HCT116 (cell line): ENCODE results near the gene KDSR. TPM values are rescaled to one million over a fixed set of nuclear protein-coding genes. Genes with fewer than 3 reads are reported as not detected.

Experiments
- ATAC-seq: fragments of 200-7000 bp; cut with Tn5 transposase; 2 replicates; pipeline ENCODE4 v1.9.1; 2020; ENCODE audit warnings: mild to moderate bottlenecking, moderate library complexity
- BruUV-seq: library from RNA; stranded (reverse); fragments of 400-500 nt; replicated peaks from 2 replicates; lab custom pipeline; 2021; lab: Mats Ljungman, UMichigan
- CTCF ChIA-PET: fragments of 300-600 bp; sonication (Branson Sonifier 250); formaldehyde crosslinking; loops from one replicate; lab custom pipeline; 2021; ENCODE audit warnings: antibody characterized with exemption; lab: Charles Lee
- POLR2A ChIA-PET: fragments of 300-600, 350-600 bp; sonication (Branson Sonifier 250); formaldehyde crosslinking; loops from one replicate; lab custom pipeline; 2021; ENCODE audit warnings: antibody characterized with exemption; lab: Charles Lee
- RAD21 ChIA-PET, 2 experiments: fragments of 300-600 bp; sonication (Branson Sonifier 250); formaldehyde crosslinking; loops; one replicate each; lab custom pipeline; 2023; ENCODE audit warnings: low total read pairs in 2 of 2; ENCODE audit not compliant: uncharacterized antibody in 2 of 2, unreplicated experiment in 2 of 2, low non-redundant PET in 1 of 2; lab: Charles Lee
- DNase-seq: peaks from one replicate; pipeline ENCODE4 v3.0.0-alpha.2; 2010; ENCODE audit warnings: low read depth, low spot score
- H2AFZ ChIP-seq: fragments of 200-600 bp; shearing (Covaris generic), sonication (generic); 2 replicates; pipeline ENCODE4 v1.6.1; 2017; ENCODE audit warnings: low read depth, mixed run types, mixed read lengths, antibody characterized with exemption, low read length; ENCODE audit not compliant: poor library complexity, severe bottlenecking
- H3K27ac ChIP-seq: 2 replicates; pipeline ENCODE4 v1.5.1; 2012; ENCODE audit warnings: low read depth, low read length
- H3K27me3 ChIP-seq: fragments of 200-600 bp; sonication (generic); 2 replicates; pipeline ENCODE4 v1.6.1; 2016; ENCODE audit warnings: mixed run types, low read length, mixed read lengths; ENCODE audit not compliant: insufficient read depth
- H3K36me3 ChIP-seq, 2 experiments: fragments of 200-500 bp in 1 of 2; fragments of 200-600 bp in 1 of 2; sonication (Bioruptor generic) in 1 of 2; sonication (generic) in 1 of 2; 2 replicates each; pipeline versions ENCODE4 v1.5.1 to v1.6.1; 2014 to 2016; ENCODE audit warnings: low read length in 2 of 2, inconsistent platforms in 1 of 2, mixed read lengths in 1 of 2, mixed run types in 1 of 2; ENCODE audit not compliant: insufficient read depth in 2 of 2, control insufficient read depth in 1 of 2
- H3K4me1 ChIP-seq, 2 experiments: fragments of 200-600 bp in 1 of 2; sonication (generic) in 1 of 2; 2 replicates each; pipeline versions ENCODE4 v1.5.1 to v1.6.1; 2012 to 2017; ENCODE audit warnings: low read length in 2 of 2, inconsistent platforms in 1 of 2, mild to moderate bottlenecking in 1 of 2, mixed read lengths in 1 of 2, mixed run types in 1 of 2, moderate library complexity in 1 of 2; ENCODE audit not compliant: insufficient read depth in 2 of 2, control insufficient read depth in 1 of 2
- H3K4me2 ChIP-seq: fragments of 200-600 bp; sonication (generic); 2 replicates; pipeline ENCODE4 v1.6.1; 2017; ENCODE audit warnings: mixed run types, low read length, mixed read lengths
- H3K4me3 ChIP-seq, 2 experiments: fragments of 200-600 bp in 1 of 2; sonication (generic) in 1 of 2; replicated peaks in 1 of 2; 2 replicates each; pipeline ENCODE4 v1.5.1; 2011 to 2016; ENCODE audit warnings: low read length in 2 of 2, control low read depth in 1 of 2, low read depth in 1 of 2, mild to moderate bottlenecking in 1 of 2, mixed read lengths in 1 of 2, mixed run types in 1 of 2
- H3K79me2 ChIP-seq: fragments of 200-600 bp; sonication (generic); 2 replicates; pipeline ENCODE4 v1.6.1; 2017; ENCODE audit warnings: mild to moderate bottlenecking, mixed run types, low read length, moderate library complexity, mixed read lengths; ENCODE audit not compliant: insufficient read depth
- H3K9ac ChIP-seq: fragments of 200-600 bp; sonication (generic); 2 replicates; pipeline ENCODE4 v1.6.1; 2016; ENCODE audit warnings: low read length, mixed read lengths
- H3K9me2 ChIP-seq: fragments of 200-600 bp; sonication (generic), shearing (Covaris generic); 2 replicates; pipeline ENCODE4 v1.6.1; 2017; ENCODE audit warnings: mixed run types, mild to moderate bottlenecking, moderate library complexity; ENCODE audit not compliant: insufficient read depth
- H3K9me3 ChIP-seq, 2 experiments: fragments of 200-500 bp in 1 of 2; fragments of 200-600 bp in 1 of 2; sonication (Bioruptor generic) in 1 of 2; sonication (generic) in 1 of 2; 2 replicates each; pipeline ENCODE4 v1.6.1; 2014 to 2017; ENCODE audit warnings: low read length in 2 of 2, mixed read lengths in 2 of 2, inconsistent platforms in 1 of 2, low read depth in 1 of 2, mild to moderate bottlenecking in 1 of 2, mixed run types in 1 of 2, moderate library complexity in 1 of 2; ENCODE audit not compliant: control insufficient read depth in 1 of 2, insufficient read depth in 1 of 2
- H4K20me1 ChIP-seq: fragments of 200-600 bp; sonication (generic), shearing (Covaris generic); 2 replicates; pipeline ENCODE4 v1.6.1; 2017; ENCODE audit warnings: mixed run types, mild to moderate bottlenecking, moderate library complexity; ENCODE audit not compliant: insufficient read depth
- ATF3 ChIP-seq: IDR thresholded peaks from 2 replicates; pipeline ENCODE4 v1.6.1; 2012
- CBX3 ChIP-seq: IDR thresholded peaks from 2 replicates; pipeline ENCODE4 v1.6.1; 2012; ENCODE audit warnings: low read depth
- CTCF ChIP-seq, 3 experiments: fragments of 200-600 bp in 1 of 3; sonication (generic) in 1 of 3; IDR thresholded peaks in 2 of 3; conservative IDR thresholded peaks in 1 of 3; 2 replicates each; pipeline ENCODE4 v1.5.1; 2012 to 2017; ENCODE audit warnings: low read depth in 2 of 3, low read length in 2 of 3, antibody characterized with exemption in 1 of 3, borderline replicate concordance in 1 of 3, control low read depth in 1 of 3, mild to moderate bottlenecking in 1 of 3, mixed read lengths in 1 of 3, mixed run types in 1 of 3, moderate library complexity in 1 of 3; ENCODE audit not compliant: insufficient read depth in 1 of 3
- EGR1 ChIP-seq: IDR thresholded peaks from 2 replicates; pipeline ENCODE4 v1.6.1; 2012; ENCODE audit warnings: low read depth
- EZH2phosphoT487 ChIP-seq: fragments of 200-600 bp; IDR thresholded peaks from 2 replicates; pipeline ENCODE4 v1.6.1; 2018; ENCODE audit warnings: antibody characterized with exemption, borderline replicate concordance
- FOSL1 ChIP-seq: IDR thresholded peaks from 2 replicates; pipeline ENCODE4 v1.6.1; 2012; ENCODE audit warnings: low read depth
- JUND ChIP-seq: IDR thresholded peaks from 2 replicates; pipeline ENCODE4 v1.6.1; 2012
- POLR2AphosphoS5 ChIP-seq: IDR thresholded peaks from 2 replicates; pipeline ENCODE4 v1.6.1; 2011; ENCODE audit warnings: mild to moderate bottlenecking, low read depth, low read length, moderate library complexity
- SP1 ChIP-seq: IDR thresholded peaks from 2 replicates; pipeline ENCODE4 v1.6.1; 2012; ENCODE audit warnings: low read depth
- TCF7L2 ChIP-seq: IDR thresholded peaks from 2 replicates; pipeline ENCODE4 v1.7.0; 2011; ENCODE audit warnings: borderline replicate concordance, inconsistent platforms; ENCODE audit not compliant: insufficient read depth, insufficient read length; ENCODE audit errors: extremely low read depth
- YY1 ChIP-seq: IDR thresholded peaks from 2 replicates; pipeline ENCODE4 v1.6.1; 2011; ENCODE audit warnings: low read length, low read depth, moderate library complexity, mild to moderate bottlenecking; ENCODE audit not compliant: insufficient replicate concordance; ENCODE audit errors: extremely low read depth
- ZFX ChIP-seq: fragments of 450-650 bp; IDR thresholded peaks from 2 replicates; pipeline ENCODE4 v1.6.1; 2017
- ZNF274 ChIP-seq: fragments of 200-500 bp; sonication (Bioruptor generic); IDR thresholded peaks from 2 replicates; pipeline ENCODE4 v1.6.1; 2014; ENCODE audit warnings: mild to moderate bottlenecking, low read depth, low read length, inconsistent platforms
- intact Hi-C: fragments of 100-400 bp; cut with micrococcal nuclease; formaldehyde crosslinking; loops from 2 replicates; pipeline ENCODE4 v1.10.0; 2022
- total RNA-seq: library from RNA; stranded (reverse); gene quantifications from one replicate; pipeline ENCODE4 v1.2.1, GENCODE V29; 2021; ENCODE audit not compliant: unreplicated experiment

Gene KDSR
- total RNA-seq, 1 experiment from 2014 or later = 68.6 TPM

GRCh38 chr18:63291278-63291677 is 75.7 kb downstream of the KDSR start:
- TF ChIP-seq ZFX (no peak), YY1 (no peak), TCF7L2 (no peak), CBX3 (no peak), SP1 (no peak)
- TF ChIP-seq, all 23 proteins: peak for 0
- Histone ChIP-seq H2AFZ (no peak overlapping the region), H3K27ac (no peak overlapping the region), H3K9ac (no peak overlapping the region), H3K27me3 (peaks cover 12% of the 10 kb centered on the region; the same call in 1 of the 2 replicates), H3K9me3 (no peaks in the 10 kb centered on the region), H3K36me3 (no peaks in the 10 kb centered on the region), H3K4me2 (no peak overlapping the region), H3K79me2 (no peaks in the 10 kb centered on the region), H3K4me1 (no peaks in the 10 kb centered on the region), H3K4me3 (no peak overlapping the region), H4K20me1 (no peaks in the 10 kb centered on the region), H3K9me2 (no peaks in the 10 kb centered on the region; the same call in 1 of the 2 replicates)
- DNase-seq (no peak), ATAC-seq (no peak)
- POLR2A ChIA-PET = no interaction called here
- intact Hi-C loops = no loop called here
- BruUV-seq = no TSS peak
- RAD21 ChIA-PET = no interaction called here
- CTCF ChIA-PET = no interaction called here

GRCh38 chr18:63290821-63291200 is 76.2 kb downstream of the KDSR start:
- Histone ChIP-seq H4K20me1 (no peaks in the 10 kb centered on the region), H3K4me3 (no peak overlapping the region), H3K27me3 (peaks cover 14% of the 10 kb centered on the region; the same call in 1 of the 2 replicates), H3K4me1 (no peaks in the 10 kb centered on the region), H2AFZ (no peak overlapping the region), H3K9me3 (no peaks in the 10 kb centered on the region), H3K9ac (no peak overlapping the region), H3K4me2 (no peak overlapping the region), H3K79me2 (no peaks in the 10 kb centered on the region), H3K27ac (no peak overlapping the region), H3K36me3 (no peaks in the 10 kb centered on the region), H3K9me2 (no peaks in the 10 kb centered on the region; the same call in 1 of the 2 replicates)
- no TSS peak for BruUV-seq
- no peak for DNase-seq
- intact Hi-C loops = no loop called here
- TF ChIP-seq CTCF (IDR thresholded peaks at IDR 0.05 in 2 of 3, conservative IDR thresholded peaks at IDR 0.05 in 1 of 3; ENCODE audit: borderline replicate concordance in 1 of 3, insufficient read depth in 1 of 3, low read depth in 2 of 3, low read length in 2 of 3) = no peak
- no peak for TF ChIP-seq ZNF274
- no peak for TF ChIP-seq EZH2phosphoT487
- no peak for TF ChIP-seq JUND
- TF ChIP-seq FOSL1 = no peak
- TF ChIP-seq ATF3 = no peak
- no peak for TF ChIP-seq YY1
- no peak for TF ChIP-seq EGR1
- TF ChIP-seq POLR2AphosphoS5 = no peak
- POLR2A ChIA-PET = no interaction called here
- ATAC-seq = no peak
- CTCF ChIA-PET = no interaction called here
- RAD21 ChIA-PET = no interaction called here
